Fibroblast of the aortic adventitia (primary cell): ENCODE measurements around the gene ZDHHC11. TPM values are rescaled to one million over a fixed set of nuclear protein-coding genes. Genes with fewer than 3 reads are reported as not detected.
"Not testable (repeated sequence)": the region's sequence is repeated elsewhere in the genome, so short reads cannot be mapped to it uniquely, and the experiment has no call there.

Experiments
- DNase-seq: peaks from one replicate; pipeline ENCODE4 v3.0.0-alpha.2; 2010; ENCODE audit warnings: low read depth
- H3K4me3 ChIP-seq: 2 replicates; pipeline ENCODE4 v1.5.1; 2011; ENCODE audit warnings: low read depth, mild to moderate bottlenecking, control low read depth, low read length, moderate library complexity
- CTCF ChIP-seq: IDR thresholded peaks from 2 replicates; pipeline ENCODE4 v1.5.1; 2011; ENCODE audit warnings: mild to moderate bottlenecking, low read length, control low read depth, inconsistent platforms; ENCODE audit not compliant: insufficient read depth
- total RNA-seq: library from RNA; depleted of rRNA; stranded (reverse); fragments of >200 nt; gene quantifications from 2 replicates; pipeline ENCODE4 v1.2.3, GENCODE V29; 2012; ENCODE audit warnings: low replicate concordance

ZDHHC11 gene
- total RNA-seq, 1 donor, result 0.36 TPM

GRCh38 chr5:852431-853401 is 1.9 kb upstream of the ZDHHC11 start:
- TF ChIP-seq CTCF, result no peak
- no peak for DNase-seq
- H3K4me3 ChIP-seq, result no peak overlapping the region

- no peak for DNase-seq
- TF ChIP-seq CTCF, result no peak
- H3K4me3 ChIP-seq, result no peak overlapping the region
Observed at GRCh38 chr5:852018-852417, 1.2 kb upstream of the ZDHHC11 start.

DNA sequence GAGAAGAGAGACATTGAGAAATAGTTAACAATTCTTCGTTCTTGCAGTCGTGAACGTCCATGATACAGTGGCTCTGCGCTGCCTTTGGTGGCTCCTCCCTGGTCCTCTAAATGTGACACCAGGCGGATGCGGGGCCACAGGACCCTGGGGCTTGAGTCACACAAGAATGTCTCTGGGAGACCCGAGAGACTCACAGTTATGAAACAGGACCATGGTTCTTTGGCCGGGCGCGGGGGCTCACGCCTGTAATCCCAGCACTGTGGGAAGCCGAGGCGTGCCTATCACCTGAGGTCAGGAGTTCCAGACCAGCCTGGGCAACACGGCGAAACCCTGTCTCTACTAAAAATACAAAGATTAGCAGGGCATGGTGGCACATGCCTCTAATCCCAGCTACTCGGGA is 767 bp upstream of the ZDHHC11 start:
- TF ChIP-seq CTCF, result no peak
- no peak overlapping the region for H3K4me3 ChIP-seq
- no peak for DNase-seq

DNA sequence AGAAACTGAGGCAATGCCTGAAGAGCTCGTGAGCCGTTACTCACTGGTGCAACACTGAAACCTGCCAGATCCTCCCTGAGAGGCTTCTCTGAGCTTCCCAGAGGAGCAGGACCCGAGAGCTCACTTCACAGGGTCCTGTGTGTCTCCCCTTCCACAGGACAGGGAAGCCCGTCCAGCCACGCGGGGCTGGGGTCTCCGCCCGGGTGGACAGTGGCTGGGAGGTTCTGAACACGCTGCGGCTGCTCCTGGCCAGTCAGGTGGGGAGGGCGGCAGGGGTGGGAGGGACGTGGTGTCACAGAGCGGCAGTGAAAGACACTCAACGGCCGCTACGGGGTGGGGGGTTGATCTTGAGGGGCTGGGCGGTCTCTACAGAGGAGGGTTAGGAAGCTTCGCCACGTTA is 290 bp upstream of the ZDHHC11 start:
- DNase-seq, result no peak
- no peak overlapping the region for H3K4me3 ChIP-seq
- TF ChIP-seq CTCF, result no peak

- no peak for TF ChIP-seq CTCF
- H3K4me3 ChIP-seq, result no peak overlapping the region
- no peak for DNase-seq
Observed at GRCh38 chr5:849651-850301, 1.0 kb downstream of the ZDHHC11 start.

DNA sequence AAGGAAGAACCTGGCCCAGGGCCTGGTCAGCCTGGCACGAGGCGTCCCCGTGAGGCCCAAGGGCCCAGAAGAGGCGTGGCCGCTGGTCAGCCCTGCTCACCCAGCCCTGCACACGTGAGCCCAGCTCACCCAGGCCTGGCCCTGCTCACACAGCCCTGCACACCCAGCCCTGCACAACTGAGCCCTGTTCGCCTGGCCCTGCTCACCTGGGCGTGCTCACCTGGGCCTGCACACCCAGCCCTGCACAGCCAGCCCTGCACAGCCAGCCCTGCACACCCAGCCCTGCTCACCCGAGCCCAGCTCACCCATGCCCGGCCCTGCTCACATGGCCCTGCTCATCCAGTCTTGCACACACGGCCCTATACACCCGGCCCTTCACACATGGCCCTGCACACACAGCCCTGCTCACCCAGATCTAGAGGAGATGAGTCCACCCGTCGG is 2.1 kb downstream of the ZDHHC11 start:
- no peak for TF ChIP-seq CTCF
- no peak overlapping the region for H3K4me3 ChIP-seq
- no peak for DNase-seq

- DNase-seq, result not testable (repeated sequence)
Observed at GRCh38 chr5:847736-848135, 3.0 kb downstream of the ZDHHC11 start.

GRCh38 chr5:847212-847611 is 3.6 kb downstream of the ZDHHC11 start:
- not testable (repeated sequence) for H3K4me3 ChIP-seq, DNase-seq

More at GRCh38 chr5:847736-848135, 3.0 kb downstream of the ZDHHC11 start:
- not testable (repeated sequence) for H3K4me3 ChIP-seq

DNA sequence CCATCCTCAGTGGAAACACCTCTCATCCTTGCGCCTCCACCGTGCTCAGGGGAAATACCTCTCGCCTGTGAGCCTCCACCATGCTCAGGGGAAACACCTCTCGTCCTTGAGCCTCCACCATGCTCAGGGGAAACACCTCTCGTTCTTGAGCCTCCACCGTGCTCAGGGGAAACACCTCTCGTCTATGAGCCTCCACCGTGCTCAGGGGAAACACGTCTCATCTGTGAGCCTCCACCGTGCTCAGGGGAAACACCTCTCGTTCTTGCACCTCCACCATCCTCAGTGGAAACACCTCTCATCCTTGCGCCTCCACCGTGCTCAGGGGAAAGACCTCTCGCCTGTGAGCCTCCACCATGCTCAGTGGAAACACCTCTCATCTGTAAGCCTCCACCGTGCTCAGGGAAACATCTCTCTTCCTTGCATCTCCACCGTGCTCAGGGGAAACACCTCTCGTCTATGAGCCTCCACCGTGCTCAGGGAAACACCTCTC is 4.1 kb downstream of the ZDHHC11 start:
- DNase-seq, H3K4me3 ChIP-seq: not testable (repeated sequence)
